ENCODE results near the gene FARP2.
"Not testable (repeated sequence)": the region's sequence is repeated elsewhere in the genome, so short reads cannot be mapped to it uniquely, and the experiment has no call there.

FARP2 gene

GRCh38 chr2:241368643-241369042, 12.6 kb downstream of the FARP2 start:
- DNase-seq: no peak

- DNase-seq: no peak
Observed at GRCh38 chr2:241372361-241372992, 16.4 kb downstream of the FARP2 start.

- DNase-seq: no peak
Observed at GRCh38 chr2:241373446-241373845, 17.4 kb downstream of the FARP2 start.

- not testable (repeated sequence) for DNase-seq
Observed at GRCh38 chr2:241373906-241374305, 17.8 kb downstream of the FARP2 start.

GRCh38 chr2:241375300-241375699, 19.2 kb downstream of the FARP2 start:
- DNase-seq: no peak

GRCh38 chr2:241376808-241377207, 20.7 kb downstream of the FARP2 start:
- no peak for DNase-seq

- DNase-seq: no peak
Observed at GRCh38 chr2:241378816-241379215, 22.7 kb downstream of the FARP2 start.

- DNase-seq: no peak
Observed at GRCh38 chr2:241379481-241380480, 23.7 kb downstream of the FARP2 start.

GRCh38 chr2:241381872-241382271, 25.8 kb downstream of the FARP2 start:
- no peak for DNase-seq

- DNase-seq: not testable (repeated sequence)
Observed at GRCh38 chr2:241385450-241385849, 29.4 kb downstream of the FARP2 start.

- no peak for DNase-seq
Observed at GRCh38 chr2:241386519-241386918, 30.4 kb downstream of the FARP2 start.

- no peak for DNase-seq
Observed at GRCh38 chr2:241389697-241390096, 33.6 kb downstream of the FARP2 start.

GRCh38 chr2:241390301-241391206, 34.5 kb downstream of the FARP2 start:
- no peak for DNase-seq

- no peak for DNase-seq
Observed at GRCh38 chr2:241391892-241392665, 36.0 kb downstream of the FARP2 start.

- DNase-seq: not testable (repeated sequence)
Observed at GRCh38 chr2:241392753-241393152, 36.7 kb downstream of the FARP2 start.

- DNase-seq: no peak
Observed at GRCh38 chr2:241393524-241394196, 37.6 kb downstream of the FARP2 start.

- not testable (repeated sequence) for DNase-seq
Observed at GRCh38 chr2:241396809-241397208, 40.7 kb downstream of the FARP2 start.

GRCh38 chr2:241399941-241400922, 44.1 kb downstream of the FARP2 start:
- no peak for DNase-seq

GRCh38 chr2:241408849-241409248, 52.8 kb downstream of the FARP2 start:
- no peak for DNase-seq

GRCh38 chr2:241410739-241411176, 54.7 kb downstream of the FARP2 start:
- no peak for DNase-seq

All from stimulated activated naive CD4-positive, alpha-beta T cell treated with Interleukin-2 at 50 U/mL for 16 hours (primary cell).